ENCODE measurements around the gene TNIP3.
"Not testable (repeated sequence)": the region's sequence is repeated elsewhere in the genome, so short reads cannot be mapped to it uniquely, and the experiment has no call there.

Gene TNIP3

DNA sequence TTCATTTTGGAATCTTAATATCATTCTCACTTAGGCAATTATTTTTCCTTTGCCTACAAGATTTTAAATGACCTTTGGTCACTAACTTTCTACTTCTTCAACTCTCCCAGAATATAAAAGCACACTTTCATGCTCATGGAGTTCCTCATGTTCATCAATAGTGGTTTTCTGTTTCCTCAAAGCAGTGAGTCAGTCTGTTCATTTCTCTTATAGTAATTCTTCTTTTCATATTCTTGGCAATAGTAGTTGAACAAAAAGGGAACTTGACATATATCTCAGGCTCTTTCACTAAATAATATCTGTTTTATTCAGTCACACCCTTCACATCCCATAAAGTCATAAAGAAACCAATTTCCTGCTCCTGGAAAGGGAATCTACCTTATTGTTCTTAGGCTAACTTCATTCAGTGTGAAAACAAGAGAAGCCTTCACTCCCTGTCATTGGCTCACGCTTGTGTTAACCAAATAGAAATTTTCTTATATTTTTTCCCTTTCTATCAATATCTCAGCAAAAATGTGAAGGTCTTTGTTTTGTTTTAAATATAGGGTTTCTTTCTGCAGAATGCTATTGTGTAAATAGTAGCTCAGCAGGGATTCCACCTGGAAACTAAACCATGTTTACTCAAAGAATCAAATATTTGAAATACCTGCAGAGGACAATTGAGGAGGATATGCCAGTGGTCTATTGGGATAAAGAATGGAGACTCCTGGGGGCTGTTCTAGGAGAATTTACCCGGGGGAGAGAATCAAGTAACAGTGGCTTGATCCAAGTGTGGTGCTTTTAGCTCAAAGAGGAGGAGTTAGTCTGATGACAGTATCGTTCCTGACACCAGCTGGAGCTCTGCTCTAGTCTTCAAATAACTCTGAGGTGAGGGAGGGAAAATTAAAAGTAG, 13.4 kb upstream of the TNIP3 start:
- no peak overlapping the region for H3K4me3 ChIP-seq (ENCODE audit: low read length)
- TF ChIP-seq, protein P1, sequence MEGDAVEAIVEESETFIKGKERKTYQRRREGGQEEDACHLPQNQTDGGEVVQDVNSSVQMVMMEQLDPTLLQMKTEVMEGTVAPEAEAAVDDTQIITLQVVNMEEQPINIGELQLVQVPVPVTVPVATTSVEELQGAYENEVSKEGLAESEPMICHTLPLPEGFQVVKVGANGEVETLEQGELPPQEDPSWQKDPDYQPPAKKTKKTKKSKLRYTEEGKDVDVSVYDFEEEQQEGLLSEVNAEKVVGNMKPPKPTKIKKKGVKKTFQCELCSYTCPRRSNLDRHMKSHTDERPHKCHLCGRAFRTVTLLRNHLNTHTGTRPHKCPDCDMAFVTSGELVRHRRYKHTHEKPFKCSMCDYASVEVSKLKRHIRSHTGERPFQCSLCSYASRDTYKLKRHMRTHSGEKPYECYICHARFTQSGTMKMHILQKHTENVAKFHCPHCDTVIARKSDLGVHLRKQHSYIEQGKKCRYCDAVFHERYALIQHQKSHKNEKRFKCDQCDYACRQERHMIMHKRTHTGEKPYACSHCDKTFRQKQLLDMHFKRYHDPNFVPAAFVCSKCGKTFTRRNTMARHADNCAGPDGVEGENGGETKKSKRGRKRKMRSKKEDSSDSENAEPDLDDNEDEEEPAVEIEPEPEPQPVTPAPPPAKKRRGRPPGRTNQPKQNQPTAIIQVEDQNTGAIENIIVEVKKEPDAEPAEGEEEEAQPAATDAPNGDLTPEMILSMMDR (conservative IDR thresholded peaks at IDR 0.05; ENCODE audit: low read length), result no peak
- DNase-seq (ENCODE audit: low read depth), result no peak

DNA sequence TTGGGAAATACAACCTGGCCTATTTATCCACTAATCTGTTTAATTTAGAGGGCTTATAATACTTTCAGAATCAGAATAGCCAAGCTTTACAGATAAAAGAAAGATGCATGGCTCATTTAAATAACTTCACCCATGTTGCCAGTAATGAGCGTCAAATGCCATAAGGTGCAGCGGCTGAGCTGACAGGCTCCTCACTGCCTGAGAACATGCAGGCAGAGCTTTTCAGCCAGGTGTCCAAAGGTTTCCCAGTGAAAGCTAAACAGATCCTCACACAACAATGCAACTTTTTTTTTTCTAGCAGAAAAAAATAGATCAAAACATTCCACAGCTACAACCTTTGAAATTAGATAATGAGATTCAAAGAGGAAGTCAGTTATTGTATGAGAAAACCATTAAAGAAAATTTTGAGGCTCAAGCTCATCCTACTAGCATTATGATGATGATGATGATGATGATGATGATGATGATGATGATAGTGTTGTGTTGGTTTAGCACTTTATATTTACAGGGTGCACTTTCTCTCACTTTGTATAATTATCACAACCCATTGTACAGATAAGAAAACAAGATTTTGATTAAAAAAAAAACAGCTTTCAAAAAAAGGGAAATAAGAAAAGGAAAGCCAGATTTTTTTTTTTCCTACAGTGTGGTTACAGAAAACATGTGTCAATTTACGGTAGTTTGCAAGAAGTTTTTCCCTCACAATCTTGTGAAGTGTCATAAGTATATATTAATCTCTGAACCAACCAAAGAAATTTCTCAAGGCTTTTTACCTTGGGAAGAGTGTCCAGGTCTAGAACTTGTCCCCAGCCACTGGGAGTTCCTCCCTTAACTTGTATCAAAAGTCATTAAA, 12.2 kb upstream of the TNIP3 start:
- no peak for DNase-seq (ENCODE audit: low read depth)
- H3K4me3 ChIP-seq (ENCODE audit: low read length), result no peak overlapping the region
- TF ChIP-seq, protein P1 (conservative IDR thresholded peaks at IDR 0.05; ENCODE audit: low read length), result no peak

- not testable (repeated sequence) for H3K4me3 ChIP-seq (ENCODE audit: low read length); DNase-seq (ENCODE audit: low read depth)
Measured at GRCh38 chr4:121171477-121171876, 7.4 kb upstream of the TNIP3 start.

DNA sequence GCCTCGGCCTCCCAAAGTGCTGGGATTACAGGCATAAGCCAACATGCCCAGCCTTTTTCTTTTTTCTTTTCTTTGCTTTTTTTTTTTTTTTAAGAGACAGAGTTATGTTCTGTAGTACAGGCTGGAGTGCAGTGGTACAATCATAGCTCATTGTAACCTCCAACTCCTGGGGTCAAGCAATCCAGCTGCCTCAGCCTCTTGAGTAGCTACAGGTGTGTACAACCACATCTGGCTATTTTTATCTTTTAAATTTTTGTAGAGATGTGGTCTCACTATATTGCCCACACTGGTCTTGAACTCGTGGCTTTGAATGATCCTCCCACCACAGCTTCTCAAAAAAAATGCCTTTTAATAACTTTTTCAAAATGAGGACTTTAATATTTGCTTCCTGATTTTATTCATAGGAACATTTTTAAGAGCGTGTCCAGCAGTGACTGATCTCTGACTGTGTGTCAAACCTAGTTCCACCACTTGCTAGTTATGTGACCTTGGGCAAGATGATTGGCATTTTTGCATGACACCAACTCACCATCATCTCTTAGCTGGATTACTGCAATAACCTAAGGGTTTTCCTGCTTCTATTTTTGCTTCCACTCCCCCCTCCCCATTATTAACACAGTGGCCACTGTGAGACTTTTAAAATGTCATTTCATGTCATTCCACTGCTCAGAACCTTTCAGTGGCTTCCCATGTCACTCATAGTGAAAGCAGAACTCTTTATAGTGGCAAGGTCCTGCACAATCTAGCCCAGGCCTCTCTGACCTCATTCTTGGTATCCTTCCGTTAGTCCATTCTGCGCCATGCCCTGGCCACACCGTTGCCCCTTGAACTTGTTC, 4.5 kb upstream of the TNIP3 start:
- no peak for DNase-seq (ENCODE audit: low read depth)
- TF ChIP-seq, protein P1 (conservative IDR thresholded peaks at IDR 0.05; ENCODE audit: low read length), result no peak
- H3K4me3 ChIP-seq (ENCODE audit: low read length), result no peak overlapping the region

- DNase-seq (ENCODE audit: low read depth), result no peak
- no peak overlapping the region for H3K4me3 ChIP-seq (ENCODE audit: low read length)
- TF ChIP-seq, protein P1 (conservative IDR thresholded peaks at IDR 0.05; ENCODE audit: low read length), result no peak
Measured at GRCh38 chr4:121166976-121167375, 2.9 kb upstream of the TNIP3 start.

DNA sequence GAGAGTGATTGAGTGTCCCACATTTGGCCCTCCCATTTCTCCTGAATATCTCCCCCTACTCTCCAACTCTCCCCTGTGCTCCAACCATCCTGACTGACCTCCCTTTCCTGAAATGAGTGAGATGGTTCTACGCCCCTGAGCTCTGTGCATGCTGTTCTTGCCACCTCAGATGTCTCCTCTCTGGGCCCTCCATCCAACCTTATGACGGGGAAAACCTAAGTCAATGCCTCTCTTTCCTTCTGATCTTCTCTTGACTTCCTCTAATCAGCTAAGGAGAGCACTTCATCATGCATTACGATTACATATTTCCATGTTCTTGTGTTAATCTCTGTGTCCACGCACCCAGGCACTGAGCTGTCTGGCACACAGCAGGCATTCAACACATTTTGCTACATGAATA, 1.1 kb upstream of the TNIP3 start:
- no peak overlapping the region for H3K4me3 ChIP-seq (ENCODE audit: low read length)
- TF ChIP-seq, protein P1 (conservative IDR thresholded peaks at IDR 0.05; ENCODE audit: low read length), result no peak
- no peak for DNase-seq (ENCODE audit: low read depth)
